ENCODE results near the gene FOXO1. TPM values are rescaled to one million over a fixed set of nuclear protein-coding genes. Genes with fewer than 3 reads are reported as not detected.

FOXO1 gene
- polyA plus RNA-seq, 1 experiment, result 5.3 TPM

GRCh38 chr13:40626977-40627376 is 39.5 kb downstream of the FOXO1 start:
- H3K4me3 ChIP-seq (ENCODE audit: low read depth, low read length), result no peak overlapping the region
- CTCF ChIA-PET, result no interaction called here
- DNase-seq (ENCODE audit: low read depth), result no peak
- H3K27me3 ChIP-seq (ENCODE audit: control insufficient read depth, insufficient read depth, low read length), result no peaks in the 10 kb centered on the region
- H3K36me3 ChIP-seq (ENCODE audit: control insufficient read depth, insufficient read depth, low read length), result no peaks in the 10 kb centered on the region
- TF ChIP-seq CTCF (IDR thresholded peaks at IDR 0.05; ENCODE audit: insufficient read depth, low read depth, low read length), result no peak
- POLR2A ChIA-PET, result no interaction called here

GRCh38 chr13:40626561-40626960 is 39.9 kb downstream of the FOXO1 start:
- ChIA-PET POLR2A (no interaction called here), CTCF (no interaction called here)
- H3K4me3 ChIP-seq (ENCODE audit: low read depth, low read length), result no peak overlapping the region
- DNase-seq (ENCODE audit: low read depth), result no peak
- no peaks in the 10 kb centered on the region for H3K36me3 ChIP-seq (ENCODE audit: control insufficient read depth, insufficient read depth, low read length)
- no peaks in the 10 kb centered on the region for H3K27me3 ChIP-seq (ENCODE audit: control insufficient read depth, insufficient read depth, low read length)
- no peak for TF ChIP-seq CTCF (IDR thresholded peaks at IDR 0.05; ENCODE audit: insufficient read depth, low read depth, low read length)

GRCh38 chr13:40624986-40625385 is 41.5 kb downstream of the FOXO1 start:
- POLR2A ChIA-PET, result no interaction called here
- no peak for DNase-seq (ENCODE audit: low read depth)
- TF ChIP-seq CTCF (IDR thresholded peaks at IDR 0.05; ENCODE audit: insufficient read depth, low read depth, low read length), result no peak
- Histone ChIP-seq H3K36me3 (ENCODE audit: control insufficient read depth, insufficient read depth, low read length) (no peaks in the 10 kb centered on the region), H3K27me3 (ENCODE audit: control insufficient read depth, insufficient read depth, low read length) (no peaks in the 10 kb centered on the region), H3K4me3 (ENCODE audit: low read depth, low read length) (no peak overlapping the region)
- CTCF ChIA-PET, result no interaction called here

- Histone ChIP-seq H3K27me3 (ENCODE audit: control insufficient read depth, insufficient read depth, low read length) (no peaks in the 10 kb centered on the region), H3K4me3 (ENCODE audit: low read depth, low read length) (no peak overlapping the region), H3K36me3 (ENCODE audit: control insufficient read depth, insufficient read depth, low read length) (no peaks in the 10 kb centered on the region)
- POLR2A ChIA-PET, result interaction anchor here (0.7 kb wide), 1 partner anchor 32 kb away, joined by 21 read pairs; no protein-coding TSS in a partner anchor
- CTCF ChIA-PET, result no interaction called here
- TF ChIP-seq CTCF (IDR thresholded peaks at IDR 0.05; ENCODE audit: insufficient read depth, low read depth, low read length), result no peak
- DNase-seq (ENCODE audit: low read depth), result no peak
These were observed 42.1 kb downstream of the FOXO1 start for GRCh38 chr13:40624383-40624782.

- no peak for DNase-seq (ENCODE audit: low read depth)
- no peak overlapping the region for H3K4me3 ChIP-seq (ENCODE audit: low read depth, low read length)
- no peaks in the 10 kb centered on the region for H3K27me3 ChIP-seq (ENCODE audit: control insufficient read depth, insufficient read depth, low read length)
- ChIA-PET CTCF (interaction anchor here (0.5 kb wide), 1 partner anchor 17 kb away, joined by 6 read pairs; no protein-coding TSS in a partner anchor), POLR2A (no interaction called here)
- TF ChIP-seq CTCF (IDR thresholded peaks at IDR 0.05; ENCODE audit: insufficient read depth, low read depth, low read length), result no peak
- no peaks in the 10 kb centered on the region for H3K36me3 ChIP-seq (ENCODE audit: control insufficient read depth, insufficient read depth, low read length)
These were observed 43.7 kb downstream of the FOXO1 start for GRCh38 chr13:40622761-40623160.

All from BJ (cell line).